ENCODE measurements around the gene FNIP1.

DNA sequence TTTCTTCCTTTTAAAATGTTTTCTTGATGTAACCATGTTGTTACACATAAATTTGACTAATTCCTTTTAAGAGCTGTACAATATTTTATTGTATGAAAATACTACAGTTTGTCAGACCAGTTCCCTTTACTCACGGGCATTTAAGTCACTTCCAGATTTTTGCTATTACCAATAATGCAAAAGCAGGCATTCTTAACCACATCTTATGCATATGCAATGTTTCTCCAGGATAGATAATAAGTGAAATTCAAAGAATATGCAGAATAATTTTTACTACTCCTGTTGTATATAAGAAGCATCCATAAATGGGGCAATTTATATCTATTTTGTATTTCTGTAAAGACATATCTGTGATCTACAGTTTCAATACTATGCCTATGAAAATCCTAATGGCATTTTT is 77.3 kb downstream of the FNIP1 start:
- TF ChIP-seq, protein P1, sequence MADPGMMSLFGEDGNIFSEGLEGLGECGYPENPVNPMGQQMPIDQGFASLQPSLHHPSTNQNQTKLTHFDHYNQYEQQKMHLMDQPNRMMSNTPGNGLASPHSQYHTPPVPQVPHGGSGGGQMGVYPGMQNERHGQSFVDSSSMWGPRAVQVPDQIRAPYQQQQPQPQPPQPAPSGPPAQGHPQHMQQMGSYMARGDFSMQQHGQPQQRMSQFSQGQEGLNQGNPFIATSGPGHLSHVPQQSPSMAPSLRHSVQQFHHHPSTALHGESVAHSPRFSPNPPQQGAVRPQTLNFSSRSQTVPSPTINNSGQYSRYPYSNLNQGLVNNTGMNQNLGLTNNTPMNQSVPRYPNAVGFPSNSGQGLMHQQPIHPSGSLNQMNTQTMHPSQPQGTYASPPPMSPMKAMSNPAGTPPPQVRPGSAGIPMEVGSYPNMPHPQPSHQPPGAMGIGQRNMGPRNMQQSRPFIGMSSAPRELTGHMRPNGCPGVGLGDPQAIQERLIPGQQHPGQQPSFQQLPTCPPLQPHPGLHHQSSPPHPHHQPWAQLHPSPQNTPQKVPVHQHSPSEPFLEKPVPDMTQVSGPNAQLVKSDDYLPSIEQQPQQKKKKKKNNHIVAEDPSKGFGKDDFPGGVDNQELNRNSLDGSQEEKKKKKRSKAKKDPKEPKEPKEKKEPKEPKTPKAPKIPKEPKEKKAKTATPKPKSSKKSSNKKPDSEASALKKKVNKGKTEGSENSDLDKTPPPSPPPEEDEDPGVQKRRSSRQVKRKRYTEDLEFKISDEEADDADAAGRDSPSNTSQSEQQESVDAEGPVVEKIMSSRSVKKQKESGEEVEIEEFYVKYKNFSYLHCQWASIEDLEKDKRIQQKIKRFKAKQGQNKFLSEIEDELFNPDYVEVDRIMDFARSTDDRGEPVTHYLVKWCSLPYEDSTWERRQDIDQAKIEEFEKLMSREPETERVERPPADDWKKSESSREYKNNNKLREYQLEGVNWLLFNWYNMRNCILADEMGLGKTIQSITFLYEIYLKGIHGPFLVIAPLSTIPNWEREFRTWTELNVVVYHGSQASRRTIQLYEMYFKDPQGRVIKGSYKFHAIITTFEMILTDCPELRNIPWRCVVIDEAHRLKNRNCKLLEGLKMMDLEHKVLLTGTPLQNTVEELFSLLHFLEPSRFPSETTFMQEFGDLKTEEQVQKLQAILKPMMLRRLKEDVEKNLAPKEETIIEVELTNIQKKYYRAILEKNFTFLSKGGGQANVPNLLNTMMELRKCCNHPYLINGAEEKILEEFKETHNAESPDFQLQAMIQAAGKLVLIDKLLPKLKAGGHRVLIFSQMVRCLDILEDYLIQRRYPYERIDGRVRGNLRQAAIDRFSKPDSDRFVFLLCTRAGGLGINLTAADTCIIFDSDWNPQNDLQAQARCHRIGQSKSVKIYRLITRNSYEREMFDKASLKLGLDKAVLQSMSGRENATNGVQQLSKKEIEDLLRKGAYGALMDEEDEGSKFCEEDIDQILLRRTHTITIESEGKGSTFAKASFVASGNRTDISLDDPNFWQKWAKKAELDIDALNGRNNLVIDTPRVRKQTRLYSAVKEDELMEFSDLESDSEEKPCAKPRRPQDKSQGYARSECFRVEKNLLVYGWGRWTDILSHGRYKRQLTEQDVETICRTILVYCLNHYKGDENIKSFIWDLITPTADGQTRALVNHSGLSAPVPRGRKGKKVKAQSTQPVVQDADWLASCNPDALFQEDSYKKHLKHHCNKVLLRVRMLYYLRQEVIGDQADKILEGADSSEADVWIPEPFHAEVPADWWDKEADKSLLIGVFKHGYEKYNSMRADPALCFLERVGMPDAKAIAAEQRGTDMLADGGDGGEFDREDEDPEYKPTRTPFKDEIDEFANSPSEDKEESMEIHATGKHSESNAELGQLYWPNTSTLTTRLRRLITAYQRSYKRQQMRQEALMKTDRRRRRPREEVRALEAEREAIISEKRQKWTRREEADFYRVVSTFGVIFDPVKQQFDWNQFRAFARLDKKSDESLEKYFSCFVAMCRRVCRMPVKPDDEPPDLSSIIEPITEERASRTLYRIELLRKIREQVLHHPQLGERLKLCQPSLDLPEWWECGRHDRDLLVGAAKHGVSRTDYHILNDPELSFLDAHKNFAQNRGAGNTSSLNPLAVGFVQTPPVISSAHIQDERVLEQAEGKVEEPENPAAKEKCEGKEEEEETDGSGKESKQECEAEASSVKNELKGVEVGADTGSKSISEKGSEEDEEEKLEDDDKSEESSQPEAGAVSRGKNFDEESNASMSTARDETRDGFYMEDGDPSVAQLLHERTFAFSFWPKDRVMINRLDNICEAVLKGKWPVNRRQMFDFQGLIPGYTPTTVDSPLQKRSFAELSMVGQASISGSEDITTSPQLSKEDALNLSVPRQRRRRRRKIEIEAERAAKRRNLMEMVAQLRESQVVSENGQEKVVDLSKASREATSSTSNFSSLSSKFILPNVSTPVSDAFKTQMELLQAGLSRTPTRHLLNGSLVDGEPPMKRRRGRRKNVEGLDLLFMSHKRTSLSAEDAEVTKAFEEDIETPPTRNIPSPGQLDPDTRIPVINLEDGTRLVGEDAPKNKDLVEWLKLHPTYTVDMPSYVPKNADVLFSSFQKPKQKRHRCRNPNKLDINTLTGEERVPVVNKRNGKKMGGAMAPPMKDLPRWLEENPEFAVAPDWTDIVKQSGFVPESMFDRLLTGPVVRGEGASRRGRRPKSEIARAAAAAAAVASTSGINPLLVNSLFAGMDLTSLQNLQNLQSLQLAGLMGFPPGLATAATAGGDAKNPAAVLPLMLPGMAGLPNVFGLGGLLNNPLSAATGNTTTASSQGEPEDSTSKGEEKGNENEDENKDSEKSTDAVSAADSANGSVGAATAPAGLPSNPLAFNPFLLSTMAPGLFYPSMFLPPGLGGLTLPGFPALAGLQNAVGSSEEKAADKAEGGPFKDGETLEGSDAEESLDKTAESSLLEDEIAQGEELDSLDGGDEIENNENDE (IDR thresholded peaks at IDR 0.05; ENCODE audit: low read depth, low read length): no peak
- TF ChIP-seq CTCF (IDR thresholded peaks at IDR 0.05 in 2 of 3, conservative IDR thresholded peaks at IDR 0.05 in 1 of 3; ENCODE audit: insufficient read depth in 2 of 3, low read depth in 1 of 3, low read length in 3 of 3) (no peak), ZFPM2 (CRISPR knock-in tag; IDR thresholded peaks at IDR 0.05) (no peak), TAF7 (tag; IDR thresholded peaks at IDR 0.05) (no peak)
- TF ChIP-seq, protein P2, sequence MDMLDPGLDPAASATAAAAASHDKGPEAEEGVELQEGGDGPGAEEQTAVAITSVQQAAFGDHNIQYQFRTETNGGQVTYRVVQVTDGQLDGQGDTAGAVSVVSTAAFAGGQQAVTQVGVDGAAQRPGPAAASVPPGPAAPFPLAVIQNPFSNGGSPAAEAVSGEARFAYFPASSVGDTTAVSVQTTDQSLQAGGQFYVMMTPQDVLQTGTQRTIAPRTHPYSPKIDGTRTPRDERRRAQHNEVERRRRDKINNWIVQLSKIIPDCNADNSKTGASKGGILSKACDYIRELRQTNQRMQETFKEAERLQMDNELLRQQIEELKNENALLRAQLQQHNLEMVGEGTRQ (CRISPR knock-in tag; IDR thresholded peaks at IDR 0.05): no peak
- TF ChIP-seq, protein P3, sequence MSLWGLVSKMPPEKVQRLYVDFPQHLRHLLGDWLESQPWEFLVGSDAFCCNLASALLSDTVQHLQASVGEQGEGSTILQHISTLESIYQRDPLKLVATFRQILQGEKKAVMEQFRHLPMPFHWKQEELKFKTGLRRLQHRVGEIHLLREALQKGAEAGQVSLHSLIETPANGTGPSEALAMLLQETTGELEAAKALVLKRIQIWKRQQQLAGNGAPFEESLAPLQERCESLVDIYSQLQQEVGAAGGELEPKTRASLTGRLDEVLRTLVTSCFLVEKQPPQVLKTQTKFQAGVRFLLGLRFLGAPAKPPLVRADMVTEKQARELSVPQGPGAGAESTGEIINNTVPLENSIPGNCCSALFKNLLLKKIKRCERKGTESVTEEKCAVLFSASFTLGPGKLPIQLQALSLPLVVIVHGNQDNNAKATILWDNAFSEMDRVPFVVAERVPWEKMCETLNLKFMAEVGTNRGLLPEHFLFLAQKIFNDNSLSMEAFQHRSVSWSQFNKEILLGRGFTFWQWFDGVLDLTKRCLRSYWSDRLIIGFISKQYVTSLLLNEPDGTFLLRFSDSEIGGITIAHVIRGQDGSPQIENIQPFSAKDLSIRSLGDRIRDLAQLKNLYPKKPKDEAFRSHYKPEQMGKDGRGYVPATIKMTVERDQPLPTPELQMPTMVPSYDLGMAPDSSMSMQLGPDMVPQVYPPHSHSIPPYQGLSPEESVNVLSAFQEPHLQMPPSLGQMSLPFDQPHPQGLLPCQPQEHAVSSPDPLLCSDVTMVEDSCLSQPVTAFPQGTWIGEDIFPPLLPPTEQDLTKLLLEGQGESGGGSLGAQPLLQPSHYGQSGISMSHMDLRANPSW (CRISPR knock-in tag; IDR thresholded peaks at IDR 0.05): no peak

All from K562 (cell line).